Measurements from ENCODE around the gene ZBTB44.
"Not testable (repeated sequence)": the region's sequence is repeated elsewhere in the genome, so short reads cannot be mapped to it uniquely, and the experiment has no call there.

The ZBTB44 gene

GRCh38 chr11:130314750-130315285, at the start of gene ZBTB44:
Gene ZBTB44, minus strand, starts transcription at chr11:130314917. Its CDS starts 53,044 bp downstream, at chr11:130261873.
- DNase-seq: peak; percentile 76

GRCh38 chr11:130359419-130359818, 44.7 kb upstream of the ZBTB44 start:
- no peak for DNase-seq

DNA sequence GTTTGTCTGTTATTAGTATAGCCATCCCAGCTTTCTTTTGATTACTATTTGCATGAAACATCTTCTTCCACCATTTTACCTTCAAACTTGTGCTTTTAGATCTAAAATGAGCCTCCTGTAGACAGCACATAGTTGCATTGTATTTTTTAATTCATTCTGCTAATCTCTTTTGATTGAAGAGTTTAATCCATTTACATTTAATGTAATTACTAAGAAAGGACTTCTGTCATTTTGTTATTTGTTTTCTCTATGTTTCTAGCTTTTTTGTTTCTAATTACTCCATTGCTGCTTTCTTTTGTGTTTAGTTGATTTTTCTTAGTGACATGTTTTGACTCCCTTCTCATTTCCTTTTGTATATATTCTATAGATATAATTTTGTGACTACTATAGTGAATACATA, 43.7 kb upstream of the ZBTB44 start:
- DNase-seq: no peak

DNA sequence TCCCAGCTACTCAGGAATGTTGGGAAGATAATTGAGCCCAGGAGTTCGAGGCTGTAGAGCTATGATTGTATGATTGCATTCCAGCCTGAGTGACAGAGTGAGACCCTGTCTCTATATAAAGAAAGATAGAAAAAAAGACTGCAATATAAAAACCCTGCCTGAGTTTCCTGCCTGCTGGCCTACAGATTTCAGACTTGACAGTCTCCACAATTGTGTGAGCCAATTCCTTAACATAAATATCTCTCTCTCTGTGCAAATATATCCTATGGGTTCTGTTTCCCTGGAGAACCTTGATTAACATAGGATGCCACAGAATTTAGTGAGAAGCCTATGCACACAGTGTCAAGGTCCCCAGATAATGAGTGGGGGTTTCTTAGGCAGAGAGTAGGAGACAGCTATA, 32.5 kb upstream of the ZBTB44 start:
- no peak for DNase-seq

GRCh38 chr11:130344841-130345240, 30.1 kb upstream of the ZBTB44 start:
- DNase-seq: no peak

- DNase-seq: no peak
These were observed 26.1 kb upstream of the ZBTB44 start for GRCh38 chr11:130340671-130341319.

DNA sequence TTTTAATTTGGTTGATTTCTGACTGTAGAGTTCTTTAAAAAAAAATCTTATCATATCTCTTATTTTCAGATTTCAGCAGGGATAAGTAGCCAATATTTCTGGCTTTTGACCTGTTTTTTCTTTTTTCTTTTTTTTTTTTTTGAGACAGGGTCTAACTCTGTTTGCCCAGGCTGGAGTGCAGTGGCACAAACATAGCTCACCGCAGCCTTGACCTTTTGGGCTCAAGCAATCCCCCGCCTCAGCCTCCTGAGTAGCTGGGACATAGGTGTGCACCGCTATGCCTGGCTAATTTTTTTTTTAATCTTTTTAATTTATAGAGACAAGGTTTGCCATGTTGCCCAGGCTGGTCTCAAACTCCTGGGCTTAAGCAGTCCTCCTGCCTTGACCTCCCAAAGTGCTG, 23.9 kb upstream of the ZBTB44 start:
- DNase-seq: no peak

GRCh38 chr11:130337281-130338089, 22.8 kb upstream of the ZBTB44 start:
- DNase-seq: no peak

- not testable (repeated sequence) for DNase-seq
These were observed 16.7 kb upstream of the ZBTB44 start for GRCh38 chr11:130331397-130331796.

DNA sequence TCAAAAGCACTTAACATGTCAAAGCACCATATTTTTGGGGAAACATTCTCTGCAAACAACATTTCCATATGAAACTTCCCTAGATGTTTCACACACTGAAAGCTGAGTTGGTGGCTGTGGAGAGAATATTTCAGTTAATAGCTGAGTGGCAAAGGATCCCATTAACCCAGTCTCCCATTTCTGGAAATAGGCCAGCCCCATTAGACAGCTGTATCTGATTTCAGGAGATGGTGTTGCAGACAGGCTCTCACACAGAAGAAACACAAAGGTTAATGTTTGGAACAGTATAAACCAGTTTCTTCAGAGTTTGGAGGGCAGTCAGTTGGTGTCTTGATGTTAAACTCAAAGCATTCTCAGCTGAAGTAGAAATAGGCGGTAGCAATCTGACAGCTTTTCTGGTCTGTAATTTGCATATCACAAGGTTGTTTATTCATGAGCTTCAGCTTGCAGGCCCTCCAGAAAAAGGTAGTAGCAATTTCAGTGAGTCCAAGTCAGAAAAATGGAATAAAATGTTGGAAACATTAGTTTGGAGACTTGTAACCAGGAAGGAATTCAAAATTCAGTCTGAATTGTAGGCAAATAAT, 15.5 kb upstream of the ZBTB44 start:
- no peak for DNase-seq

DNA sequence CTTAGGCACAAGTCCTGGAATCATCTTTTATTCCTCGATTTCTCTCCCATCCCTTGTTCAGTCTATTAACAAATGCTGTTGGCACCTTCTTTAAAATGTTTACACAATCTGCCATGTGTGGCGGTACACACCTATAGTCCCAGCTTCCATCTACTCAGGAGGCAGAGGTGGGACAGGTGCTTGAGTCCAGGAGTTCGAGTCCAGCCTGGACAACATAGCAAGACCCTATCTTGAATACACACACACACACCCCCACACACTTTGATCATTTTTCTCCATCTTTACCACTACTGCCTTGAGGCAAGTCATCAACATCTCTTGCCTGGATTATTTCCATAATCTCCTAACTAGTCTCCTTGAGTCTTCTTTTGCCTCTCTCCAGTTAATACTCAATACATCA, 13.7 kb upstream of the ZBTB44 start:
- DNase-seq: no peak

DNA sequence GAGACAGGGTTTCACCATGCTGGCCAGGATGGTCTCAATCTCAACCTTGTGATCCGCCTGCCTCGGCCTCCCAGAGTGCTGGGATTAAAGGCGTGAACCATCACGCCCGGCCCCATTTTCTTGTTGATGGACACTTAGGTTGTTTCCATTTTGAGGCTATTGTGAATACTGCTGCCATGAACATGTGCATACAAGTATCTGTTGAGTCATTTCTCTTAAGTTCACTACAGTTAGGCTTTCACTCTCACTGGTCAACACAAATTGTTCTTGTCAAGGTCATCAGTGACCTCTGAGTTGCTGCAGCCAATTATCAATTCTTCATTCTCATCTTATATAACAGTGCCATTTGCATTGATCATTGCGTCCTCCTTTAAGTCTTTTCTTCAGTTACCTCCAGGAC, 13.0 kb upstream of the ZBTB44 start:
- DNase-seq: no peak

GRCh38 chr11:130325691-130326090, 11.0 kb upstream of the ZBTB44 start:
- no peak for DNase-seq

- no peak for DNase-seq
These were observed 9.0 kb upstream of the ZBTB44 start for GRCh38 chr11:130323452-130324450.

- no peak for DNase-seq
These were observed 7.4 kb upstream of the ZBTB44 start for GRCh38 chr11:130322126-130322525.

DNA sequence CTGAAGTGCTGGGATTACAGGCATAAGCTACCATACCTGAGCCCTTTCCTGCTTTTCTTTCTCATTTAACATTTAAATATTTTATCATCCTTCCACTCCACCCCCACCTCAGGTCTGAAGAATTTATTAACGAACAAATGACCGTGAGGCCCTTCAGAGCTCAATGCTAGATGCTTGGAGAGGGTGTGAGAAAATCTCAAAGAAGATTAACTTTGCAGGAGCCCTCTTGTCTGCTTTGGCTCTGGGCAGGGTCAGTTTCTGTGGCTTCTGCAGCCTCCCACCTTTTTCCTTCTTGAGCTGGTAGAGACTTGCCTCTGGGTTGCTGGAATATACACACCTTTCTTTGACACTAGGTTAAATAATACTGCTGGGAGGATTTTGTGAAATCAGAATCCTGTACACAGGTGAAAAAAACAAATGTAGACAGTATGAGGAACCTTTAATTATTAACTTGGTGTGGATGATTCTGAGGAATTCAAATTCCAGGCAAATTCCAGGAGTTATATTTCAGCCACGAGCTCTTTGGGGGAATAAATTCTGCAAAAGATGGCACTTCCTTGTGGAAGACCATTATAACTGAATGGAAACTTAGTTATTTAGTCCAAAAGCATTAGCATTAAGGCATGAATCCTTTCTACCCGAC, 3.4 kb upstream of the ZBTB44 start:
- DNase-seq: no peak

- DNase-seq: no peak
These were observed 745 bp upstream of the ZBTB44 start for GRCh38 chr11:130315354-130315970.

DNA sequence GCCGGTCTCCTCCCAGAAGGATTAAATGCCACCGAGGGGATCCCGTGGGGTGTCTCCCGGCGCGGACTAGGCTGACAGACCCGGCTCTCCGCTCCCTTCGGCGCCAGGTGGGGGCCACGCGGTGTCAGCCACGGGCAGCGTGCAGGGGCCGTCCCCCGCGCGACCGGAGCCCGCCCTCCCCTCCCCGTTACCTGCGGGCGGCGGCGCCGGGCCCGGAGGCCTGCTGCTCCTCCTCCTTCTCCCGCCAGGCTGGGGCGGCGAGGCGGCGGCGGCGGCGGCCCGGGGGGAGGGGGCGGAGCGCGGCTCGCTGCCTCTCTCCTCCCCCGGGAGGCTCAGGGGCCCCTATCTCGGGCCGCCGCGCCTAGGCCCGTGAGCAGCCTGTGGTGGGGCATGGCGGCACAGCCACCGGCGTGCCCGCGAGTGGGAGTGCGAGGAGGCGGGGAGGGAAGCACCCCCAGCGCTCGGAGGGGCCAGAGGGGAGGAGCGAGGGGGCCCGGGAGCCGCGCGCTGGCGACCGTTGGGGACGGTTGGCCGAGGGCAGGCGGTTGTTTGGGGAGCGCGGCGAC, 450 bp downstream of the ZBTB44 start:
- no peak for DNase-seq

DNA sequence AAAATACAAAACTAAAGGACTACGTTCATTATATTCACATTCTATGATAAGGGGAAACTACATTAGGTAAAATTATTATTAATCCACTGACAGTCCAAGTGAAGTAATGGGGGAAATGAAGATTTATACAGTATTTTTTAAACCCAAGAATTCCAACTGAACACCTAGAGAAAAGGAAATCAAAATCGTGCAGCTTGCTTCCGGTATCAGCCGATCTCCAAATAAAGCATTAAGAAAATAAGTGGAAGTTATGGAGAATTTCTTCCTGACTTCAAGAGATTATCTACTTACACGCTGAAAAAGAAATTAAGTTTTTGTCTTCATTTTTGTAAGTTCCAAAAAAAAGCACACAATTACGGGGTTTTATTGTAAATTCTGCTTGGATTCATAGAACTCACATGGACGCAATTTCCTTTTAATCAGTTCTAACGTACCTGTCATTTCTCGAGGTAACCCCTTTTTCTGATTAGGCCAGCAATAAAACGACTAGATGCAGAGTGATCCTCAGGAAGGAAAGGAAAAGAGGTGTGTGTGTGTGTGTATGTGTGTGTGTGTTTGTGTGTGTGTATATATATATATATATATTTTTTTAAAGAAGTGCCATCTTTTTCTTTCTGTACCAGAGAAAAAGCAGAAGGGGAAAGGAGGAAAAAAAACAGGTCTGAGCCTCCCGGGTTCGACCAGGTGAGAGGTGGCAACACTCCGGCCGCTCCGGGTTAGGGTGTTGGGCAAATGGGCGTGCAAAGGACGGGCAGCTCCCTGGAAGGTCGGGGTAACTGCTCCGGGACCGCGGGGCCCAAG, 1.1 kb downstream of the ZBTB44 start:
- DNase-seq: no peak

DNA sequence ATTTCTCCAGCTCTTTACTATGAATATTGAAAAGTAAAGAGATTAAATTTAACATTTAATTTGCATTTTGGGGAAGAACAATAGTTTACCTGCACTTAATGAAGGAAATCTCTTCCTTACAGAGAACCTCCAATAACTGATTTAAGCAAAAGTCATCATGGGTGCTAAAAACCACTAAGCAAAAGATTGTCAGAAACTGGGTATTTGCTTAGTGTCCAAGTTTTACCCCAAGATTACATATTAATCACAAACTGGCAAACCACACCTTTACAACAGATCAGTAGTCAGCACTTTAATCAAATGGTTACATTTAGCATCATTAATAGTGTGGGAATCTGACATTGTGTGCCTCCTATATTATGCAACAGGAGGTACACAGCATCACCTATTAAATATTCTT, 2.7 kb downstream of the ZBTB44 start:
- no peak for DNase-seq
